Measurements from ENCODE around the gene CBLC. TPM values are rescaled to one million over a fixed set of nuclear protein-coding genes. Genes with fewer than 3 reads are reported as not detected.

CBLC gene
- total RNA-seq, 8 experiments from 2014 or later: not detected

GRCh38 chr19:44799627-44800346 lies 22.1 kb downstream of the CBLC start:
- in situ Hi-C loops (cut with MboI; ENCODE audit: low pct_unique_long_range_greater_than_20kb in 2 of 9, low sequenced_read_pairs in 9 of 9, unreplicated experiment in 9 of 9): loop anchor here in 2 of 9 experiments (10.0 to 25.0 kb wide), 2 partner anchors 45 to 237 kb away; partner anchors contain the start of gene NECTIN2 (in 1 of the 2)
- no peak overlapping the region for H3K27ac ChIP-seq

GRCh38 chr19:44800461-44800860 lies 22.8 kb downstream of the CBLC start:
- H3K4me1 ChIP-seq (replicated peaks in 1 of 2): no peaks in the 10 kb centered on the region
- no peak overlapping the region for H3K4me3 ChIP-seq
- no CpG with 5 or more reads among the region's 3 CpGs for WGBS, 10 experiments
- in situ Hi-C loops (cut with MboI; ENCODE audit: low pct_unique_long_range_greater_than_20kb in 2 of 9, low sequenced_read_pairs in 9 of 9, unreplicated experiment in 9 of 9): no loop called here
- ATAC-seq (replicated peaks in 6 of 8): peak; percentile 98 to 100 (median 100)
- H3K27ac ChIP-seq: no peak overlapping the region

More at GRCh38 chr19:44799627-44800346, 22.1 kb downstream of the CBLC start:
- no peak for ATAC-seq (replicated peaks in 6 of 8)
- Histone ChIP-seq H3K4me3 (no peak overlapping the region), H3K4me1 (replicated peaks in 1 of 2) (no peaks in the 10 kb centered on the region)
- 20 to 92% (median 56%) methylated on average over 1 to 6 of the region's 10 CpGs for WGBS, 10 experiments

GRCh38 chr19:44803442-44804428 lies 26.0 kb downstream of the CBLC start:
- in situ Hi-C loops (cut with MboI; ENCODE audit: low pct_unique_long_range_greater_than_20kb in 2 of 9, low sequenced_read_pairs in 9 of 9, unreplicated experiment in 9 of 9): no loop called here
- no peak for ATAC-seq (replicated peaks in 6 of 8)
- H3K4me1 ChIP-seq (replicated peaks in 1 of 2): peaks cover 0 to 15% of the 10 kb centered on the region in 2 donors
- H3K27ac ChIP-seq: no peak overlapping the region
- H3K4me3 ChIP-seq: no peak overlapping the region
- WGBS, 10 experiments: 63 to 100% (median 88%) methylated on average over 1 to 7 of the region's 13 CpGs

- H3K27ac ChIP-seq: no peak overlapping the region
- in situ Hi-C loops (cut with MboI; ENCODE audit: low pct_unique_long_range_greater_than_20kb in 2 of 9, low sequenced_read_pairs in 9 of 9, unreplicated experiment in 9 of 9): no loop called here
- H3K4me3 ChIP-seq: no peak overlapping the region
- ATAC-seq (replicated peaks in 6 of 8): peak in 2 of 8 experiments; percentile 30 to 40
- H3K4me1 ChIP-seq (replicated peaks in 1 of 2): peaks cover 11 to 34% of the 10 kb centered on the region in 2 donors
- 10 to 57% (median 23%) methylated on average over 1 to 5 of the region's 7 CpGs; no CpG with 5 or more reads in 6 of the 10 experiments for WGBS, 10 experiments
Observed at GRCh38 chr19:44806291-44806690, 28.6 kb downstream of the CBLC start.

GRCh38 chr19:44807162-44807561 lies 29.5 kb downstream of the CBLC start:
- no peak overlapping the region for H3K27ac ChIP-seq
- peak in 3 of 8 experiments; percentile 23 to 70 (median 31) for ATAC-seq (replicated peaks in 6 of 8)
- in situ Hi-C loops (cut with MboI; ENCODE audit: low pct_unique_long_range_greater_than_20kb in 2 of 9, low sequenced_read_pairs in 9 of 9, unreplicated experiment in 9 of 9): no loop called here
- H3K4me1 ChIP-seq (replicated peaks in 1 of 2): peaks cover 11 to 34% of the 10 kb centered on the region in 2 donors
- 10 to 90% (median 65%) methylated on average over 2 to 3 of the region's 5 CpGs; no CpG with 5 or more reads in 6 of the 10 experiments for WGBS, 10 experiments
- no peak overlapping the region for H3K4me3 ChIP-seq

- ATAC-seq (replicated peaks in 6 of 8): peak; percentile 32 to 54 (median 44)
- 5 to 92% (median 56%) methylated on average over 2 to 5 of the region's 14 CpGs; no CpG with 5 or more reads in 4 of the 10 experiments for WGBS, 10 experiments
- in situ Hi-C loops (cut with MboI; ENCODE audit: low pct_unique_long_range_greater_than_20kb in 2 of 9, low sequenced_read_pairs in 9 of 9, unreplicated experiment in 9 of 9): no loop called here
- Histone ChIP-seq H3K4me3 (no peak overlapping the region), H3K27ac (peak overlapping the region in 1 of 2 donors; percentile 31), H3K4me1 (replicated peaks in 1 of 2) (peaks cover 11 to 34% of the 10 kb centered on the region in 2 donors)
Observed at GRCh38 chr19:44807652-44808462, 30.2 kb downstream of the CBLC start.

- H3K4me3 ChIP-seq: peak within 1 kb of the TSS; percentile 23 to 49 (median 33)
- H3K27ac ChIP-seq: peak within 1 kb of the TSS in 1 of 2 donors; percentile 39
- in situ Hi-C loops (cut with MboI; ENCODE audit: low pct_unique_long_range_greater_than_20kb in 2 of 9, low sequenced_read_pairs in 9 of 9, unreplicated experiment in 9 of 9): no loop called here
- WGBS, 10 experiments: 7% methylated on average over 3 of the region's 59 CpGs; no CpG with 5 or more reads in 9 of the 10 experiments
- peaks cover 11 to 34% of the 10 kb centered on the region in 2 donors for H3K4me1 ChIP-seq (replicated peaks in 1 of 2)
- ATAC-seq (replicated peaks in 6 of 8): peak; percentile 50 to 82 (median 71)
Observed at GRCh38 chr19:44808463-44809371, 31.0 kb downstream of the CBLC start, which contains the start of gene BCAM. TSS of gene BCAM (plus strand) at chr19:44809103. CDS start at chr19:44809125, 22 bp downstream.

- Histone ChIP-seq H3K4me1 (replicated peaks in 1 of 2) (peaks cover 11 to 34% of the 10 kb centered on the region in 2 donors), H3K27ac (peak overlapping the region in 1 of 2 donors; percentile 39), H3K4me3 (peak overlapping the region in 4 of 5 donors; percentile 28 to 49 (median 36))
- WGBS, 10 experiments: 20 to 71% (median 33%) methylated on average over 1 to 2 of the region's 7 CpGs; no CpG with 5 or more reads in 7 of the 10 experiments
- peak in 1 of 8 experiments; percentile 3 for ATAC-seq (replicated peaks in 6 of 8)
- in situ Hi-C loops (cut with MboI; ENCODE audit: low pct_unique_long_range_greater_than_20kb in 2 of 9, low sequenced_read_pairs in 9 of 9, unreplicated experiment in 9 of 9): no loop called here
Observed at GRCh38 chr19:44809577-44810233, 32.0 kb downstream of the CBLC start.

- Histone ChIP-seq H3K4me3 (no peak overlapping the region), H3K4me1 (replicated peaks in 1 of 2) (peaks cover 11 to 34% of the 10 kb centered on the region in 2 donors), H3K27ac (no peak overlapping the region)
- WGBS, 10 experiments: 57 to 100% (median 80%) methylated on average over 1 to 3 of the region's 13 CpGs; no CpG with 5 or more reads in 5 of the 10 experiments
- ATAC-seq (replicated peaks in 6 of 8): no peak
- in situ Hi-C loops (cut with MboI; ENCODE audit: low pct_unique_long_range_greater_than_20kb in 2 of 9, low sequenced_read_pairs in 9 of 9, unreplicated experiment in 9 of 9): no loop called here
Observed at GRCh38 chr19:44810234-44811121, 32.8 kb downstream of the CBLC start.

- Histone ChIP-seq H3K27ac (no peak overlapping the region), H3K4me1 (replicated peaks in 1 of 2) (peaks cover 11 to 34% of the 10 kb centered on the region in 2 donors), H3K4me3 (no peak overlapping the region)
- no peak for ATAC-seq (replicated peaks in 6 of 8)
- in situ Hi-C loops (cut with MboI; ENCODE audit: low pct_unique_long_range_greater_than_20kb in 2 of 9, low sequenced_read_pairs in 9 of 9, unreplicated experiment in 9 of 9): no loop called here
- 100% methylated on average over 4 of the region's 7 CpGs; no CpG with 5 or more reads in 9 of the 10 experiments for WGBS, 10 experiments
Observed at GRCh38 chr19:44811122-44811419, 33.4 kb downstream of the CBLC start.
